Keratinocyte (primary cell): Measurements from ENCODE around the gene CANX. TPM values are rescaled to one million over a fixed set of nuclear protein-coding genes. Genes with fewer than 3 reads are reported as not detected.

Experiments used
- DNase-seq: peaks from one replicate; pipeline ENCODE4 v3.0.0-alpha.2; 2011; ENCODE audit warnings: low read depth, missing footprints, low spot score
- FAIRE-seq: peaks from 2 replicates; lab custom pipeline; 2011; peaks lifted over from hg19 to GRCh38; lab: Jason Lieb, UNC
- H2AFZ ChIP-seq: 2 replicates; pipeline ENCODE4 v1.6.0; 2012; ENCODE audit warnings: low read length, control low read depth, inconsistent platforms; ENCODE audit not compliant: control insufficient read depth
- H3K27ac ChIP-seq: 2 replicates; pipeline ENCODE4 v1.5.1; 2011; ENCODE audit warnings: low read length; ENCODE audit not compliant: control insufficient read depth, insufficient read depth
- H3K27me3 ChIP-seq: 3 replicates; pipeline ENCODE4 v1.6.0; 2011; ENCODE audit warnings: low read length; ENCODE audit not compliant: control insufficient read depth, insufficient read depth; ENCODE audit errors: extremely low read depth
- H3K36me3 ChIP-seq, 2 experiments: 2 replicates in 1 of 2; 3 replicates in 1 of 2; pipeline ENCODE4 v1.5.1; 2011; ENCODE audit warnings: low read length in 2 of 2, mild to moderate bottlenecking in 1 of 2; ENCODE audit not compliant: control insufficient read depth in 2 of 2, insufficient read depth in 2 of 2; ENCODE audit errors: extremely low read depth in 1 of 2
- H3K4me1 ChIP-seq: 3 replicates; pipeline ENCODE4 v1.5.1; 2011; ENCODE audit warnings: low read length; ENCODE audit not compliant: control insufficient read depth, insufficient read depth; ENCODE audit errors: extremely low read depth
- H3K4me2 ChIP-seq: 3 replicates; pipeline ENCODE4 v1.6.0; 2011; ENCODE audit warnings: low read depth, low read length; ENCODE audit not compliant: control insufficient read depth, insufficient read depth; ENCODE audit errors: extremely low read depth
- H3K4me3 ChIP-seq, 3 experiments: fragments of 200-600 bp in 1 of 3; sonication (generic) in 1 of 3; 2 replicates in 2 of 3; 3 replicates in 1 of 3; pipeline ENCODE4 v1.5.1; 2011 to 2016; ENCODE audit warnings: low read length in 3 of 3, mild to moderate bottlenecking in 3 of 3, control low read depth in 2 of 3, inconsistent platforms in 1 of 3, low read depth in 1 of 3, mixed read lengths in 1 of 3, mixed run types in 1 of 3, moderate library complexity in 1 of 3; ENCODE audit not compliant: control insufficient read depth in 2 of 3, insufficient read depth in 2 of 3; ENCODE audit errors: extremely low read depth in 1 of 3
- H3K79me2 ChIP-seq: 2 replicates; pipeline ENCODE4 v1.6.0; 2012; ENCODE audit warnings: low read length; ENCODE audit not compliant: control insufficient read depth, insufficient read depth
- H3K9ac ChIP-seq: 3 replicates; pipeline ENCODE4 v1.6.0; 2011; ENCODE audit warnings: low read length; ENCODE audit not compliant: control insufficient read depth, insufficient read depth; ENCODE audit errors: extremely low read depth
- H3K9me1 ChIP-seq: 3 replicates; pipeline ENCODE4 v1.6.0; 2011; ENCODE audit warnings: low read length; ENCODE audit not compliant: control insufficient read depth, insufficient read depth; ENCODE audit errors: extremely low read depth
- H3K9me3 ChIP-seq: 2 replicates; pipeline ENCODE4 v1.5.1; 2012; ENCODE audit warnings: low read depth, low read length; ENCODE audit not compliant: control insufficient read depth
- H4K20me1 ChIP-seq: 3 replicates; pipeline ENCODE4 v1.6.0; 2011; ENCODE audit warnings: low read length; ENCODE audit not compliant: control insufficient read depth, insufficient read depth; ENCODE audit errors: extremely low read depth
- CTCF ChIP-seq, 3 experiments: IDR thresholded peaks in 1 of 3; conservative IDR thresholded peaks in 1 of 3; optimal IDR thresholded peaks in 1 of 3; 2 replicates in 2 of 3; 3 replicates in 1 of 3; pipeline versions ENCODE3 to v1.5.1; 2011; ENCODE audit warnings: low read length in 3 of 3, mild to moderate bottlenecking in 3 of 3, moderate library complexity in 2 of 3, control low read depth in 1 of 3, inconsistent platforms in 1 of 3; ENCODE audit not compliant: insufficient read depth in 2 of 3; ENCODE audit errors: extremely low read depth in 1 of 3
- EZH2 ChIP-seq: IDR thresholded peaks from one replicate; pipeline ENCODE4 v1.6.1; 2012; ENCODE audit warnings: inconsistent platforms, mild to moderate bottlenecking, low read length, moderate library complexity
- dilution Hi-C: fragments of 300-500 bp; cut with MboI; formaldehyde crosslinking; loops from one replicate; pipeline ENCODE4 v1.7.0; 2020; ENCODE audit warnings: low sequenced_read_pairs; ENCODE audit not compliant: extremely low pct_ligation_motif_present
- polyA plus RNA-seq, 5 experiments: library from polyadenylated mRNA; depleted of rRNA in 3 of 5; stranded (reverse) in 3 of 5; stranded (forward) in 1 of 5; unstranded in 1 of 5; fragments of >200 nt; gene quantifications; 1 replicate in 1 of 5; 2 replicates in 3 of 5; 3 replicates in 1 of 5; pipeline versions ENCODE4 v1.2.1 to v1.2.3, GENCODE V29; 2011 to 2012; ENCODE audit warnings: missing spikeins in 2 of 5, low read depth in 1 of 5, low replicate concordance in 1 of 5

CANX gene
- polyA plus RNA-seq, 1 donor (not counting 4 experiments of a cell fraction or from before 2014, with no cell fraction given), result 720 TPM

GRCh38 chr5:179768326-179769085, 69.7 kb downstream of the CANX start:
- dilution Hi-C loops, result no loop called here
- TF ChIP-seq EZH2 (no peak), CTCF (optimal IDR thresholded peaks at IDR 0.05 in 1 of 3, IDR thresholded peaks at IDR 0.05 in 1 of 3, conservative IDR thresholded peaks at IDR 0.05 in 1 of 3; ENCODE audit: extremely low read depth in 1 of 3, insufficient read depth in 2 of 3, low read length in 3 of 3) (peak in 1 of 3 experiments; percentile 15)
- Histone ChIP-seq H3K27me3 (no peaks in the 10 kb centered on the region), H3K9ac (no peak overlapping the region), H4K20me1 (no peaks in the 10 kb centered on the region), H3K4me2 (no peak overlapping the region), H3K36me3 (peaks cover 23 to 32% of the 10 kb centered on the region in 2 experiments), H3K4me3 (no peak overlapping the region), H2AFZ (no peak overlapping the region), H3K27ac (no peak overlapping the region), H3K9me1 (no peaks in the 10 kb centered on the region), H3K9me3 (no peaks in the 10 kb centered on the region), H3K4me1 (peaks cover 21% of the 10 kb centered on the region), H3K79me2 (peaks cover 11% of the 10 kb centered on the region)
- no peak for DNase-seq
- no peak for FAIRE-seq

DNA sequence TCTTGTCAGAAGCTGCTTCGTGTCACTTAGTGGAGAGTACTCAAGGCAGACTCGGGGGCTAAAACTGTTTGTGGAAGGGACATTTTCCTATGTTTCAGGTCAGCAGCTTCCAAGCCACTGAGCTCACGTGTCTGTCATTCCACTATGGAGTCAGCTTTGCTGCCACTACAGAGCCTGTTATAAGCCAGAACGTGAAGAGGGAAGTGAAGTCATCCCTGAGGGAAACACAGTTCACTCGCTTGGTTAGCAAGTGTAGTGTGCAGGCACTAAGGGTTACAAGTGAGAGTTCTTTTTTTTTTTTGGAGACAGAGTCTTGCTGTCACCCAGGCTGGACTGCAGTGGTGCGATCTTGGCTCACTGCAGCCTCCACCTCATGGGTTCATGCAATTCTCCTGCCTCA, 70.5 kb downstream of the CANX start:
- FAIRE-seq (no peak), DNase-seq (no peak)
- H2AFZ ChIP-seq, result no peak overlapping the region
- H3K79me2 ChIP-seq, result peaks cover 6% of the 10 kb centered on the region
- peaks cover 16% of the 10 kb centered on the region for H3K4me1 ChIP-seq
- H3K9ac ChIP-seq, result no peak overlapping the region
- no peaks in the 10 kb centered on the region for H3K9me3 ChIP-seq
- H3K4me3 ChIP-seq, result no peak overlapping the region
- no peak for TF ChIP-seq CTCF (optimal IDR thresholded peaks at IDR 0.05 in 1 of 3, IDR thresholded peaks at IDR 0.05 in 1 of 3, conservative IDR thresholded peaks at IDR 0.05 in 1 of 3; ENCODE audit: extremely low read depth in 1 of 3, insufficient read depth in 2 of 3, low read length in 3 of 3)
- no peak for TF ChIP-seq EZH2
- dilution Hi-C loops, result no loop called here
- no peaks in the 10 kb centered on the region for H3K9me1 ChIP-seq
- H3K4me2 ChIP-seq, result no peak overlapping the region
- peaks cover 30 to 40% of the 10 kb centered on the region in 2 experiments for H3K36me3 ChIP-seq
- H4K20me1 ChIP-seq, result no peaks in the 10 kb centered on the region
- H3K27me3 ChIP-seq, result no peaks in the 10 kb centered on the region
- no peak overlapping the region for H3K27ac ChIP-seq
